Measurements from ENCODE around the gene UVSSA. TPM values are rescaled to one million over a fixed set of nuclear protein-coding genes. Genes with fewer than 3 reads are reported as not detected.

UVSSA gene
- total and polyA plus RNA-seq, 2 donors (not counting 1 experiment from before 2014, with no cell fraction given), result 34.6 to 40.5 TPM

DNA sequence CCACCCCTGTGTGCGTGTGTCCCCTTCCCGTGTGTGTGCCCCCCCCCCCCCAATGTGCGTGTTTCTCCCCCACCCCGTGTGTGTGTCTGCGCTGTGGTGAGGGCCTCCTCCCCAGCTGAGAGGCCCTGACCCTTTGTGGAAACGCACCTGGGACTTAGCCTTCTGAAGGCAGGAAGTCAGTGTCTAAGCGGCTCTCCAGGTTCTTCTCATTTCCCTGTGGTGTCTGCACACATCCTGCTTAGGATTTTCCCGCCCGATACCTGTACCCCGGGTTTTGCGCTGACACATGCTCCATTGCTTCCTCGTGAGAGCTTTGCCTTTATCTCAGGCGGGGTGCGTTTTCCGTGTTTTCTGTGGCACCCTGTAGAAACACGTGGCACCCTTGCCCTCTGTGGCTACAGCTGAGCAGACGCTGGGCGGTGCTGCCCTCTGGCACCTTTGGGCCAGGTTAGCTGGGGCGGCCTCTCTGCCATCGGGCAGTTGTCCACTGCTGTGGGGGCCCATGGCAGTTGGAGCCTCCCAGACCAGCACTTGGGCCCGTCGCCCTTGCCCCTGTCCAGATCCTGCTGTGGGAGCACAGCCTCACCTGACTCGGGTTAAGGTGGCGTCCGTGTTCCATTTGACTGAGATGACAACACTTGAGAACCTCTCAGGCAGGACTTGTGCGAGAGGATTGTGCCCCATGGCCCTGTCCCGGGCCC lies 31.0 kb upstream of the UVSSA start:
- Histone ChIP-seq H4K20me1 (ENCODE audit: control insufficient read depth, insufficient read depth, low read length, poor library complexity, severe bottlenecking) (peaks cover 66% of the 10 kb centered on the region), H3K36me3 (replicated peaks in 1 of 2; ENCODE audit: control extremely low read depth in 1 of 2, control insufficient read depth in 1 of 2, extremely low read depth in 1 of 2, insufficient read depth in 2 of 2, low read length in 1 of 2) (peaks cover 0 to 64% of the 10 kb centered on the region in 2 experiments), H3K4me2 (replicated peaks; ENCODE audit: low read depth, low read length, poor library complexity, severe bottlenecking) (no peak overlapping the region), H3K9ac (ENCODE audit: low read length) (no peak overlapping the region), H3K4me1 (ENCODE audit: control insufficient read depth in 2 of 2, insufficient read depth in 2 of 2, low read length in 2 of 2) (peaks cover 0 to 3% of the 10 kb centered on the region in 2 donors), H2AFZ (ENCODE audit: insufficient read depth, low read depth, low read length, poor library complexity, severe bottlenecking) (no peak overlapping the region), H3K79me2 (ENCODE audit: control insufficient read depth, insufficient read depth, low read length) (peaks cover 58% of the 10 kb centered on the region), H3K27ac (ENCODE audit: low read length in 2 of 2) (no peak overlapping the region), H3K9me3 (ENCODE audit: control extremely low read depth in 1 of 3, control insufficient read depth in 2 of 3, insufficient read depth in 1 of 3, low read length in 2 of 3) (peaks cover 0 to 5% (median 0%) of the 10 kb centered on the region in 3 donors), H3K4me3 (ENCODE audit: control extremely low read depth in 1 of 5, extremely low read depth in 1 of 5, insufficient read depth in 1 of 5, low read depth in 2 of 5, low read length in 4 of 5) (no peak overlapping the region), H3K27me3 (replicated peaks in 1 of 4; ENCODE audit: control extremely low read depth in 1 of 4, control insufficient read depth in 3 of 4, insufficient read depth in 4 of 4, low read length in 3 of 4) (no peaks in the 10 kb centered on the region)
- ATAC-seq (ENCODE audit: low read depth), result no peak
- no peak for TF ChIP-seq EZH2 (IDR thresholded peaks at IDR 0.05; ENCODE audit: borderline replicate concordance, insufficient read depth, low read depth, low read length, poor library complexity, severe bottlenecking)
- TF ChIP-seq, protein P1, sequence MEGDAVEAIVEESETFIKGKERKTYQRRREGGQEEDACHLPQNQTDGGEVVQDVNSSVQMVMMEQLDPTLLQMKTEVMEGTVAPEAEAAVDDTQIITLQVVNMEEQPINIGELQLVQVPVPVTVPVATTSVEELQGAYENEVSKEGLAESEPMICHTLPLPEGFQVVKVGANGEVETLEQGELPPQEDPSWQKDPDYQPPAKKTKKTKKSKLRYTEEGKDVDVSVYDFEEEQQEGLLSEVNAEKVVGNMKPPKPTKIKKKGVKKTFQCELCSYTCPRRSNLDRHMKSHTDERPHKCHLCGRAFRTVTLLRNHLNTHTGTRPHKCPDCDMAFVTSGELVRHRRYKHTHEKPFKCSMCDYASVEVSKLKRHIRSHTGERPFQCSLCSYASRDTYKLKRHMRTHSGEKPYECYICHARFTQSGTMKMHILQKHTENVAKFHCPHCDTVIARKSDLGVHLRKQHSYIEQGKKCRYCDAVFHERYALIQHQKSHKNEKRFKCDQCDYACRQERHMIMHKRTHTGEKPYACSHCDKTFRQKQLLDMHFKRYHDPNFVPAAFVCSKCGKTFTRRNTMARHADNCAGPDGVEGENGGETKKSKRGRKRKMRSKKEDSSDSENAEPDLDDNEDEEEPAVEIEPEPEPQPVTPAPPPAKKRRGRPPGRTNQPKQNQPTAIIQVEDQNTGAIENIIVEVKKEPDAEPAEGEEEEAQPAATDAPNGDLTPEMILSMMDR (IDR thresholded peaks at IDR 0.05), result no peak
- Mint-ChIP-seq H3K4me3 (no peak overlapping the region), H3K9me3 (ENCODE audit: insufficient read depth) (no peaks in the 10 kb centered on the region), H3K27ac (no peak overlapping the region), H3K4me1 (peaks cover 4% of the 10 kb centered on the region), H3K27me3 (no peaks in the 10 kb centered on the region)
- 92% methylated on average over 25 of the region's 27 CpGs for WGBS (ENCODE audit: insufficient coverage)
- intact Hi-C loops (cut with micrococcal nuclease), result no loop called here
- POLR2A ChIA-PET, result no interaction called here
- CTCF ChIA-PET, result no interaction called here
- no peak for DNase-seq

DNA sequence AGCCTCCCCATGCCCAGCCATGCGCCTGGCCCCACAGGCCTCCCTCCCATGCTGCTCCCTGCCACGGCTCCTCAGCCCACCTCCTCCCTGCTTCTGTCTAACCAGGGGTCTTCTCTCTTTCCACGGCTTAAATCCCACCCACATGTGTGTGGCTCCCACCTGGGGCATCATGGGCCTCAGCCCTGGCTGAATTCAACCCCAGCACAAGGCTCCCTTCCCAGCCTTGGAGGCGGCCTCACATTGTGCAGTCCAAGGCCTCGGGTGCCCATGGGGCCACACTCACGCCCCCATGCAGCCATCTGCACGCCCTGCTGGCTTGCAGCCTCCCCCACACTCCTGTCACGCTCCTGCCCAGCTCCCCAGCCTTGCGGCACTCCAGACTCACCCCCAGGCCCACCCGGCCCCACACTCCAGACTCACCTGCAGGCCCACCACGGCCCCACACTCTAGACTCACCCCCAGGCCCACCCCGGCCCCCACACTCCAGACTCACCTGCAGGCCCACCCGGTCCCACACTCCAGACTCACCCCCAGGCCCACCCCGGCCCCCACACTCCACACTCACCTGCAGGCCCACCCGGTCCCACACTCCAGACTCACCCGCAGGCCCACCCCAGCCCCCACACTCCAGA lies 30.4 kb upstream of the UVSSA start:
- 87% methylated on average over 11 of the region's 16 CpGs for WGBS (ENCODE audit: insufficient coverage)
- Histone ChIP-seq H3K27ac (ENCODE audit: low read length in 2 of 2) (no peak overlapping the region), H3K4me1 (ENCODE audit: control insufficient read depth in 2 of 2, insufficient read depth in 2 of 2, low read length in 2 of 2) (no peaks in the 10 kb centered on the region), H3K4me3 (ENCODE audit: control extremely low read depth in 1 of 5, extremely low read depth in 1 of 5, insufficient read depth in 1 of 5, low read depth in 2 of 5, low read length in 4 of 5) (no peak overlapping the region), H3K36me3 (replicated peaks in 1 of 2; ENCODE audit: control extremely low read depth in 1 of 2, control insufficient read depth in 1 of 2, extremely low read depth in 1 of 2, insufficient read depth in 2 of 2, low read length in 1 of 2) (peaks cover 0 to 65% of the 10 kb centered on the region in 2 experiments), H3K79me2 (ENCODE audit: control insufficient read depth, insufficient read depth, low read length) (peaks cover 51% of the 10 kb centered on the region), H3K9me3 (ENCODE audit: control extremely low read depth in 1 of 3, control insufficient read depth in 2 of 3, insufficient read depth in 1 of 3, low read length in 2 of 3) (peaks cover 0 to 5% (median 0%) of the 10 kb centered on the region in 3 donors), H3K9ac (ENCODE audit: low read length) (no peak overlapping the region), H2AFZ (ENCODE audit: insufficient read depth, low read depth, low read length, poor library complexity, severe bottlenecking) (no peak overlapping the region), H3K4me2 (replicated peaks; ENCODE audit: low read depth, low read length, poor library complexity, severe bottlenecking) (no peak overlapping the region), H4K20me1 (ENCODE audit: control insufficient read depth, insufficient read depth, low read length, poor library complexity, severe bottlenecking) (peaks cover 63% of the 10 kb centered on the region), H3K27me3 (replicated peaks in 1 of 4; ENCODE audit: control extremely low read depth in 1 of 4, control insufficient read depth in 3 of 4, insufficient read depth in 4 of 4, low read length in 3 of 4) (no peaks in the 10 kb centered on the region)
- peaks cover 1% of the 10 kb centered on the region for H3K4me1 Mint-ChIP-seq
- intact Hi-C loops (cut with micrococcal nuclease), result no loop called here
- POLR2A ChIA-PET, result no interaction called here
- DNase-seq (no peak), ATAC-seq (ENCODE audit: low read depth) (no peak)
- H3K9me3 Mint-ChIP-seq (ENCODE audit: insufficient read depth), result no peaks in the 10 kb centered on the region
- no peak overlapping the region for H3K27ac Mint-ChIP-seq
- no peak for TF ChIP-seq EZH2 (IDR thresholded peaks at IDR 0.05; ENCODE audit: borderline replicate concordance, insufficient read depth, low read depth, low read length, poor library complexity, severe bottlenecking)
- TF ChIP-seq, protein P1 (IDR thresholded peaks at IDR 0.05), result no peak
- H3K27me3 Mint-ChIP-seq, result no peaks in the 10 kb centered on the region
- CTCF ChIA-PET, result no interaction called here
- H3K4me3 Mint-ChIP-seq, result no peak overlapping the region

Data from B cell (primary cell).